HepG2 (cell line): ENCODE measurements around the gene EGR2. TPM values are rescaled to one million over a fixed set of nuclear protein-coding genes. Genes with fewer than 3 reads are reported as not detected.

ENCODE experiments used
- ATAC-seq: fragments of 200-7000 bp; cut with Tn5 transposase; 3 replicates; pipeline ENCODE4 v1.9.1; 2020; ENCODE audit warnings: mild to moderate bottlenecking, moderate library complexity
- Bru-seq: library from RNA; stranded (reverse); fragments of 400-500 nt; gene quantifications from one replicate; lab custom pipeline; 2021; lab: Mats Ljungman, UMichigan
- BruChase-seq, 2 experiments: library from RNA; stranded (reverse); fragments of 400-500 nt; gene quantifications; one replicate each; lab custom pipeline; 2021; lab: Mats Ljungman, UMichigan
- BruUV-seq: library from RNA; stranded (reverse); fragments of 400-500 nt; replicated peaks from 2 replicates; lab custom pipeline; 2021; lab: Mats Ljungman, UMichigan
- CTCF ChIA-PET: fragments of 300-600 bp; formaldehyde crosslinking; extraction: SDS; loops from one replicate; lab custom pipeline; 2021; ENCODE audit warnings: low total read pairs, inconsistent platforms, low intra/inter-chr PET ratio; lab: Yijun Ruan, JAX
- POLR2A ChIA-PET: fragments of 350-600 bp; sonication (Branson Sonifier 250); formaldehyde crosslinking; loops from one replicate; lab custom pipeline; 2020; ENCODE audit warnings: antibody characterized with exemption, inconsistent platforms; lab: Yijun Ruan, JAX
- DNase-seq: peaks from one replicate; pipeline ENCODE4 v3.0.0-alpha.2; 2015; ENCODE audit warnings: low spot score
- FAIRE-seq: peaks from 3 replicates; lab custom pipeline; 2011; peaks lifted over from hg19 to GRCh38; lab: Jason Lieb, UNC
- H2AFZ ChIP-seq: one replicate; pipeline ENCODE4 v1.6.1; 2011; ENCODE audit warnings: low read length, inconsistent platforms
- H3K27ac ChIP-seq: fragments of 300-600 bp; 3 replicates; pipeline ENCODE4 v1.8.0; 2011; ENCODE audit warnings: mixed run types, mild to moderate bottlenecking, mixed read lengths, low read length, inconsistent platforms; ENCODE audit not compliant: insufficient read depth; ENCODE audit errors: extremely low read length
- H3K27me3 ChIP-seq, 2 experiments: fragments of 200-600 bp in 1 of 2; 2 replicates in 1 of 2; 3 replicates in 1 of 2; pipeline versions ENCODE4 v1.6.0 to v1.8.0; 2011; ENCODE audit warnings: low read length in 2 of 2, mild to moderate bottlenecking in 2 of 2, moderate library complexity in 2 of 2, inconsistent platforms in 1 of 2; ENCODE audit not compliant: insufficient read depth in 2 of 2, control insufficient read depth in 1 of 2
- H3K36me3 ChIP-seq, 2 experiments: fragments of 200-600 bp in 1 of 2; replicated peaks in 1 of 2; 2 replicates in 1 of 2; 3 replicates in 1 of 2; pipeline versions ENCODE4 v1.5.1 to v1.8.0; 2011; ENCODE audit warnings: low read length in 2 of 2, inconsistent platforms in 1 of 2; ENCODE audit not compliant: insufficient read depth in 2 of 2, control insufficient read depth in 1 of 2
- H3K4me1 ChIP-seq: 2 replicates; pipeline ENCODE4 v1.5.1; 2012; ENCODE audit warnings: low read length, inconsistent platforms; ENCODE audit not compliant: insufficient read depth
- H3K4me2 ChIP-seq: 2 replicates; pipeline ENCODE4 v1.6.0; 2011; ENCODE audit warnings: low read depth, low read length, inconsistent platforms
- H3K4me3 ChIP-seq, 3 experiments: fragments of 200-600 bp in 1 of 3; sonication (generic), shearing (Covaris generic) in 1 of 3; replicated peaks in 1 of 3; 2 replicates each; pipeline ENCODE4 v1.5.1; 2011 to 2016; ENCODE audit warnings: low read length in 3 of 3, inconsistent platforms in 2 of 3, low read depth in 2 of 3, mild to moderate bottlenecking in 2 of 3, control low read depth in 1 of 3, mixed read lengths in 1 of 3; ENCODE audit not compliant: insufficient read depth in 1 of 3
- H3K79me2 ChIP-seq: one replicate; pipeline ENCODE4 v1.6.1; 2011; ENCODE audit warnings: low read length, inconsistent platforms; ENCODE audit not compliant: insufficient read depth
- H3K9ac ChIP-seq: 2 replicates; pipeline ENCODE4 v1.6.0; 2011; ENCODE audit warnings: mild to moderate bottlenecking, low read depth, low read length, inconsistent platforms; ENCODE audit not compliant: insufficient read depth
- H3K9me3 ChIP-seq: 2 replicates; pipeline ENCODE4 v1.5.1; 2012; ENCODE audit warnings: mild to moderate bottlenecking, low read length
- H4K20me1 ChIP-seq: 2 replicates; pipeline ENCODE4 v1.6.0; 2011; ENCODE audit warnings: inconsistent platforms, mild to moderate bottlenecking, low read length, moderate library complexity; ENCODE audit not compliant: insufficient read depth
- CREB1 ChIP-seq, 2 experiments: fragments of 450-650 bp in 1 of 2; IDR thresholded peaks; 2 replicates each; pipeline ENCODE4 v1.6.1; 2016 to 2017; ENCODE audit warnings: control low read depth in 1 of 2, mild to moderate bottlenecking in 1 of 2, missing compliant biosample characterization in 1 of 2, missing genetic modification characterization in 1 of 2
- KDM2A ChIP-seq: sonication (generic); formaldehyde crosslinking; IDR thresholded peaks from 2 replicates; pipeline ENCODE4 v1.4.0; 2020; ENCODE audit warnings: low read depth, missing genetic modification reagents, borderline replicate concordance
- NFIC ChIP-seq: IDR thresholded peaks from 2 replicates; pipeline ENCODE4 v1.6.1; 2012; ENCODE audit warnings: mild to moderate bottlenecking, low read length, inconsistent platforms
- NFKBIZ ChIP-seq: IDR thresholded peaks from 2 replicates; pipeline ENCODE4 v1.6.1; 2018; ENCODE audit warnings: missing genetic modification reagents, missing compliant biosample characterization
- SRF ChIP-seq: IDR thresholded peaks from 2 replicates; pipeline ENCODE4 v1.6.1; 2011; ENCODE audit warnings: mild to moderate bottlenecking, low read depth, low read length, moderate library complexity
- ZFY ChIP-seq: sonication (generic); formaldehyde crosslinking; IDR thresholded peaks from 2 replicates; pipeline ENCODE4 v1.4.0; 2020; ENCODE audit warnings: missing genetic modification reagents
- ZHX1 ChIP-seq: sonication (generic); formaldehyde crosslinking; IDR thresholded peaks from 2 replicates; pipeline ENCODE4 v1.8.1; 2022; ENCODE audit warnings: low read depth, mild to moderate bottlenecking, missing genetic modification reagents
- ZNF280B ChIP-seq: sonication (generic); formaldehyde crosslinking; IDR thresholded peaks from 2 replicates; pipeline ENCODE4 v1.5.0; 2020; ENCODE audit warnings: missing genetic modification reagents, mild to moderate bottlenecking, borderline replicate concordance
- ZNF292 ChIP-seq: sonication (generic); formaldehyde crosslinking; IDR thresholded peaks from 2 replicates; pipeline ENCODE4 v1.8.1; 2022; ENCODE audit warnings: mild to moderate bottlenecking, low read depth, missing genetic modification reagents, borderline replicate concordance
- ZNF331 ChIP-seq: sonication (generic); formaldehyde crosslinking; IDR thresholded peaks from 2 replicates; pipeline ENCODE4 v1.4.0; 2020; ENCODE audit warnings: missing genetic modification reagents
- ZNF382 ChIP-seq: sonication (generic); formaldehyde crosslinking; IDR thresholded peaks from 2 replicates; pipeline ENCODE4 v1.5.0; 2020; ENCODE audit warnings: missing genetic modification reagents, mild to moderate bottlenecking, borderline replicate concordance
- ZNF607 ChIP-seq: sonication (generic); formaldehyde crosslinking; IDR thresholded peaks from 2 replicates; pipeline ENCODE4 v1.5.1; 2020; ENCODE audit warnings: missing genetic modification reagents, mild to moderate bottlenecking, borderline replicate concordance
- WGBS: methylation state at CpG from one replicate; pipeline ENCODE4 v1.1.6; 2017; ENCODE audit warnings: low lambda C conversion rate; 5-methylcytosine and 5-hydroxymethylcytosine counted together
- in situ Hi-C: cut with HindIII; loops from 2 replicates; pipeline ENCODE4 v1.10.0; 2017; ENCODE audit warnings: low pct_unique_long_range_greater_than_20kb; ENCODE audit not compliant: extremely low pct_ligation_motif_present
- intact Hi-C: fragments of 100-400 bp; cut with micrococcal nuclease; formaldehyde crosslinking; loops from one replicate; pipeline ENCODE4 v1.10.0; 2022; ENCODE audit not compliant: unreplicated experiment
- long read RNA-seq, 2 experiments: library from RNA in 1 of 2; library from polyadenylated mRNA in 1 of 2; stranded (forward) in 1 of 2; unstranded in 1 of 2; transcript quantifications; one replicate each; pipeline ENCODE4 v2.0.0, GENCODE V29; 2019 to 2022
- polyA minus RNA-seq, 3 experiments: library from RNA; depleted of rRNA, polyadenylated mRNA; stranded (reverse); fragments of >200 nt; gene quantifications; 2 replicates each; pipeline ENCODE4 v1.2.3, GENCODE V29; 2011; ENCODE audit warnings: low replicate concordance in 1 of 3
- polyA plus RNA-seq, 8 experiments: library from polyadenylated mRNA; depleted of rRNA in 3 of 8; stranded (reverse) in 7 of 8; unstranded in 1 of 8; fragments of >200 nt; fragmentation: Illumina TruSeq in 4 of 8; extraction: Trizol in 4 of 8; gene quantifications; 2 replicates each; pipeline versions ENCODE4 v1.2.1 to v1.2.3, GENCODE V29; 2011 to 2016; ENCODE audit warnings: low read depth in 4 of 8, missing spikeins in 1 of 8, mixed read lengths in 1 of 8; ENCODE audit not compliant: insufficient read depth in 1 of 8
- total RNA-seq, 5 experiments: library from RNA; depleted of rRNA; stranded (reverse); fragments of >200 nt; fragmentation: Illumina TruSeq; extraction: Trizol; gene quantifications; 2 replicates each; pipeline ENCODE4 v1.2.3, GENCODE V29; 2016; ENCODE audit warnings: low read depth in 1 of 5

EGR2 gene
- 0.11 TPM in 1 of 2 replicates, not detected in the other for total RNA-seq (2016; rRNA removed; fragmentation: Illumina TruSeq; extraction: Trizol)
- total RNA-seq (2016; cell fraction: cytosol; rRNA removed; fragmentation: Illumina TruSeq; extraction: Trizol; ENCODE audit: low read depth) = not detected in 2 replicates
- total RNA-seq (2016; cell fraction: insoluble cytoplasmic fraction; rRNA removed; fragmentation: Illumina TruSeq; extraction: Trizol) = 0.06 TPM in 1 of 2 replicates, not detected in the other
- 0.12 TPM in 1 of 2 replicates, not detected in the other for total RNA-seq (2016; cell fraction: membrane; rRNA removed; fragmentation: Illumina TruSeq; extraction: Trizol)
- total RNA-seq (2016; cell fraction: nucleus; rRNA removed; fragmentation: Illumina TruSeq; extraction: Trizol) = not detected in 2 replicates
- 0.14 and 0.15 TPM in 2 replicates for polyA plus RNA-seq (2011; rRNA removed)
- polyA plus RNA-seq (2011; cell fraction: cytosol; rRNA removed) = 0.05 TPM in 2 replicates
- 0.10 and 0.26 TPM in 2 replicates for polyA plus RNA-seq (2011; cell fraction: nucleus; rRNA removed)
- 0.09 and 0.36 TPM in 2 replicates for polyA plus RNA-seq (2012)
- not detected in 2 replicates for polyA plus RNA-seq (2016; cell fraction: cytosol; fragmentation: Illumina TruSeq; extraction: Trizol; ENCODE audit: low read depth)
- polyA plus RNA-seq (2016; cell fraction: insoluble cytoplasmic fraction; fragmentation: Illumina TruSeq; extraction: Trizol; ENCODE audit: low read depth) = 0.08 TPM in 1 of 2 replicates, not detected in the other
- 0.16 TPM in 1 of 2 replicates, not detected in the other for polyA plus RNA-seq (2016; cell fraction: membrane; fragmentation: Illumina TruSeq; extraction: Trizol; ENCODE audit: low read depth)
- polyA plus RNA-seq (2016; cell fraction: nucleus; fragmentation: Illumina TruSeq; extraction: Trizol; ENCODE audit: insufficient read depth, low read depth) = 0.36 TPM in 1 of 2 replicates, not detected in the other
- polyA minus RNA-seq (2011; rRNA and poly(A)+ RNA removed; ENCODE audit: low replicate concordance) = 0.06 and 0.09 TPM in 2 replicates
- not detected in 2 replicates for polyA minus RNA-seq (2011; cell fraction: cytosol; rRNA and poly(A)+ RNA removed)
- polyA minus RNA-seq (2011; cell fraction: nucleus; rRNA and poly(A)+ RNA removed) = 0.13 and 0.37 TPM in 2 replicates
- percentile 27 among the genes with signal in this experiment for Bru-seq, nascent RNA
- BruChase-seq, experiment 1, labeled RNA remaining after a 6-hour chase = percentile 24 among the genes with signal in this experiment
- percentile 28 among the genes with signal in this experiment for BruChase-seq, experiment 2, labeled RNA remaining after a 2-hour chase
- long read RNA-seq, experiment 1 = 0 reads
- long read RNA-seq, experiment 2, partial matches to known transcripts = 1 of 1 reads
- long read RNA-seq, experiment 2, other reads (novel, unspliced or antisense) = 0 of 1 reads

GRCh38 chr10:62816331-62817120, at the start of gene EGR2:
EGR2 (minus strand) TSS chr10:62816366; CDS start chr10:62816029, 337 bp downstream.
- ChIA-PET CTCF (interaction anchor here (2.0 kb wide), 1 partner anchor 206 kb away, joined by 11 read pairs; no protein-coding TSS in a partner anchor), POLR2A (interaction anchor here (1.1 to 2.3 kb wide), 4 partner anchors 9 to 316 kb away, joined by 3 to 13 read pairs (median 10); partner anchors contain the start of genes ADO and NRBF2)
- intact Hi-C loops = loop anchor here (1.0 kb wide), 2 partner anchors 10 to 317 kb away; partner anchors contain the start of gene NRBF2
- 1% methylated on average over 21 of the region's 53 CpGs for WGBS
- DNase-seq (peak; percentile 86), ATAC-seq (peak; percentile 84), FAIRE-seq (peak; percentile 73)
- Histone ChIP-seq H3K9me3 (no peaks in the 10 kb centered on the region), H3K4me2 (peak within 1 kb of the TSS; percentile 91), H2AFZ (peak within 1 kb of the TSS; percentile 58), H3K27ac (no peak within 1 kb of the TSS), H3K36me3 (no peaks in the 10 kb centered on the region), H3K4me1 (peaks cover 23% of the 10 kb centered on the region), H4K20me1 (no peaks in the 10 kb centered on the region), H3K27me3 (peaks cover 7 to 23% of the 10 kb centered on the region in 2 experiments; a peak in 4 of 5 replicates), H3K79me2 (no peaks in the 10 kb centered on the region), H3K4me3 (peak within 1 kb of the TSS; percentile 61 to 75 (median 65)), H3K9ac (peak within 1 kb of the TSS; percentile 62)
- in situ Hi-C loops = loop anchor here (5.0 to 25.0 kb wide), 2 partner anchors 204 to 554 kb away; partner anchors contain the start of gene RTKN2
- TSS peak; percentile 84 for BruUV-seq
- no peak for TF ChIP-seq ZNF607
- TF ChIP-seq ZNF382 (CRISPR knock-in tag) = no peak
- TF ChIP-seq ZNF280B (CRISPR knock-in tag) = peak; percentile 22; the same call in 1 of the 2 replicates
- peak; percentile 100 for TF ChIP-seq SRF
- TF ChIP-seq KDM2A = 0 out of 2 replicates have a peak, but pooled peaks have one; percentile 15
- peak; percentile 29; the same call in 1 of the 2 replicates for TF ChIP-seq ZHX1
- peak; percentile 33; the same call in 1 of the 2 replicates for TF ChIP-seq NFKBIZ
- no peak for TF ChIP-seq ZNF292 (CRISPR knock-in tag)
- peak; percentile 33; the same call in 1 of the 2 replicates for TF ChIP-seq ZNF331 (CRISPR knock-in tag)
- no peak for TF ChIP-seq NFIC
- TF ChIP-seq CREB1 (IDR thresholded peaks at IDR 0.05) = peak; percentile 77
- peak; percentile 75 for TF ChIP-seq CREB1 (CRISPR knock-in tag; IDR thresholded peaks at IDR 0.05)
- TF ChIP-seq ZFY (CRISPR knock-in tag) = peak; percentile 20; the same call in 1 of the 2 replicates
